Caco-2 (cell line): ENCODE results near the gene PLEKHA6. TPM values are rescaled to one million over a fixed set of nuclear protein-coding genes. Genes with fewer than 3 reads are reported as not detected.

Experiments used
- BruUV-seq: library from RNA; stranded (reverse); fragments of 400-500 nt; replicated peaks from 2 replicates; lab custom pipeline; 2021; lab: Mats Ljungman, UMichigan
- CTCF ChIA-PET: fragments of 300-600 bp; sonication (Branson Sonifier 250); formaldehyde crosslinking; loops from one replicate; lab custom pipeline; 2022; ENCODE audit warnings: antibody characterized with exemption; lab: Charles Lee
- POLR2A ChIA-PET: fragments of 300-600 bp; sonication (Branson Sonifier 250); formaldehyde crosslinking; loops from one replicate; lab custom pipeline; 2022; ENCODE audit warnings: antibody characterized with exemption; lab: Charles Lee
- DNase-seq, 2 experiments: peaks; one replicate each; pipeline versions ENCODE4 v3.0.0 to v3.0.0-alpha.2; 2020 to 2022
- H3K27me3 ChIP-seq: replicated peaks from 2 replicates; pipeline ENCODE4 v1.6.0; 2011; ENCODE audit warnings: low read length; ENCODE audit not compliant: control insufficient read depth, insufficient read depth
- H3K36me3 ChIP-seq: 2 replicates; pipeline ENCODE4 v1.5.1; 2011; ENCODE audit warnings: low read length; ENCODE audit not compliant: control insufficient read depth, insufficient read depth
- H3K4me1 ChIP-seq: fragments of 250-450 bp; sonication (Bioruptor Pico); 2 replicates; pipeline ENCODE4 v1.5.1; 2020; ENCODE audit warnings: mild to moderate bottlenecking
- H3K4me3 ChIP-seq: 2 replicates; pipeline ENCODE4 v1.5.1; 2011; ENCODE audit warnings: low read depth, mild to moderate bottlenecking, control low read depth, low read length
- H3K9me3 ChIP-seq: fragments of 250-450 bp; sonication (Bioruptor Pico); 2 replicates; pipeline ENCODE4 v1.5.1; 2020; ENCODE audit warnings: mild to moderate bottlenecking, moderate library complexity
- H3K27ac Mint-ChIP-seq: one replicate; pipeline ENCODE4 v1.8.0; 2022; ENCODE audit warnings: mixed read lengths; ENCODE audit not compliant: unreplicated experiment
- H3K27me3 Mint-ChIP-seq: one replicate; pipeline ENCODE4 v1.8.0; 2022; ENCODE audit warnings: mixed read lengths; ENCODE audit not compliant: insufficient read depth, unreplicated experiment
- H3K36me3 Mint-ChIP-seq: one replicate; pipeline ENCODE4 v1.8.0; 2022; ENCODE audit warnings: mild to moderate bottlenecking, mixed read lengths; ENCODE audit not compliant: insufficient read depth, unreplicated experiment
- H3K4me1 Mint-ChIP-seq: one replicate; pipeline ENCODE4 v1.8.0; 2022; ENCODE audit warnings: low read depth, mixed read lengths; ENCODE audit not compliant: unreplicated experiment
- H3K4me3 Mint-ChIP-seq: one replicate; pipeline ENCODE4 v1.8.0; 2022; ENCODE audit warnings: mild to moderate bottlenecking, moderate library complexity, mixed read lengths; ENCODE audit not compliant: unreplicated experiment
- H3K9me3 Mint-ChIP-seq: one replicate; pipeline ENCODE4 v1.8.0; 2022; ENCODE audit warnings: mixed read lengths; ENCODE audit not compliant: unreplicated experiment
- intact Hi-C: fragments of 100-400 bp; cut with micrococcal nuclease; formaldehyde crosslinking; loops from one replicate; pipeline ENCODE4 v1.10.0; 2022; ENCODE audit not compliant: unreplicated experiment
- total RNA-seq: library from RNA; stranded (reverse); gene quantifications from 2 replicates; pipeline ENCODE4 v1.2.3, GENCODE V29; 2022
- TF ChIP-seq, protein P1 (sequence below), 2 experiments: fragments of 200-600 bp in 1 of 2; IDR thresholded peaks; 1 replicate in 1 of 2; 2 replicates in 1 of 2; pipeline versions ENCODE4 v1.5.1 to v1.8.0; 2011 to 2022; ENCODE audit warnings: antibody characterized with exemption in 1 of 2, control low read depth in 1 of 2, inconsistent platforms in 1 of 2, low read depth in 1 of 2, low read length in 1 of 2, mild to moderate bottlenecking in 1 of 2, moderate library complexity in 1 of 2; ENCODE audit not compliant: insufficient read depth in 1 of 2, severe bottlenecking in 1 of 2, unreplicated experiment in 1 of 2

The PLEKHA6 gene
- total RNA-seq, 1 experiment from 2014 or later: 18.8 TPM

DNA sequence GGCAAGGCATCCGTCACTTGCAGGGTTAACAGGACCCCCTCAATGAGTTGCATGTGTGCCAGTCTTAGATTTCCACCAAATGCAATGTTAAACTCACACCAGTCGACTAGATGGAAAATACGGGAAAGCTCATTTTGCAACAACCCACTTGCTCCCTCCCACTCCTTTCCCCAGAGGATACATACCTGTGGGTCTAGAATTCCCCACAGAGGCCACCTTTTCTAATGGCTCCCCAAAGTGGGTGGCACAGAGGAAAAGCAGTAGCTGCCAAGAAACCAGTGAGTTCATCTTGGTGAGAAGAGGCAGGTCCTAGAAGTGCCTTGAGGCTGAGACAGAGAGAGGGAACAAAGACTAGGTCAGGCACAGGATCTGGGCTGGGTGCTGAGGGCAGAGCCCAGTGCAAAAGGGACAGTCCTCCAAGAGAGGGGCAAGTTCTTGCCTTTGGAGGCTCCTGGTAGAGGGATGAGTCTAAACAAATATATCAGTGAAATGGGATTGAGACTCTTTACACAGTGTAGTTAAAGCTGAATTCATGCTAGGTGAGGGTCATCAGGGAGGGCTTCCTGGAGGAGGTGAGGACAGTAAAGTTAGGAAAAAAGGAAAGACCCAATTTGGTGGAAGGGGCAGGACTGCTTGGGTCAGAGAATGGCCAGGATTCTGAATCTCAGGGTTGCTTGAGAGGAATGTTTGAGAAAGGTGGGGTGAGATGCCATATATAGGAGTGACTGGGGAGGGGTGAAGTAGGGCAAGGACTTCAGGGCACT is 167.0 kb downstream of the PLEKHA6 start:
- DNase-seq: no peak
- H3K4me1 Mint-ChIP-seq: peaks cover 5% of the 10 kb centered on the region
- H3K27me3 ChIP-seq: no peaks in the 10 kb centered on the region
- H3K4me3 ChIP-seq: no peak overlapping the region
- intact Hi-C loops: no loop called here
- TF ChIP-seq, protein P1, sequence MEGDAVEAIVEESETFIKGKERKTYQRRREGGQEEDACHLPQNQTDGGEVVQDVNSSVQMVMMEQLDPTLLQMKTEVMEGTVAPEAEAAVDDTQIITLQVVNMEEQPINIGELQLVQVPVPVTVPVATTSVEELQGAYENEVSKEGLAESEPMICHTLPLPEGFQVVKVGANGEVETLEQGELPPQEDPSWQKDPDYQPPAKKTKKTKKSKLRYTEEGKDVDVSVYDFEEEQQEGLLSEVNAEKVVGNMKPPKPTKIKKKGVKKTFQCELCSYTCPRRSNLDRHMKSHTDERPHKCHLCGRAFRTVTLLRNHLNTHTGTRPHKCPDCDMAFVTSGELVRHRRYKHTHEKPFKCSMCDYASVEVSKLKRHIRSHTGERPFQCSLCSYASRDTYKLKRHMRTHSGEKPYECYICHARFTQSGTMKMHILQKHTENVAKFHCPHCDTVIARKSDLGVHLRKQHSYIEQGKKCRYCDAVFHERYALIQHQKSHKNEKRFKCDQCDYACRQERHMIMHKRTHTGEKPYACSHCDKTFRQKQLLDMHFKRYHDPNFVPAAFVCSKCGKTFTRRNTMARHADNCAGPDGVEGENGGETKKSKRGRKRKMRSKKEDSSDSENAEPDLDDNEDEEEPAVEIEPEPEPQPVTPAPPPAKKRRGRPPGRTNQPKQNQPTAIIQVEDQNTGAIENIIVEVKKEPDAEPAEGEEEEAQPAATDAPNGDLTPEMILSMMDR (IDR thresholded peaks at IDR 0.05; ENCODE audit: insufficient read depth in 1 of 2, low read depth in 1 of 2, low read length in 1 of 2, severe bottlenecking in 1 of 2, unreplicated experiment in 1 of 2): no peak
- no peaks in the 10 kb centered on the region for H3K36me3 ChIP-seq
- ChIA-PET CTCF (no interaction called here), POLR2A (no interaction called here)
- no peaks in the 10 kb centered on the region for H3K36me3 Mint-ChIP-seq
- H3K27ac Mint-ChIP-seq: no peak overlapping the region
- H3K4me3 Mint-ChIP-seq: no peak overlapping the region
- peaks cover 11% of the 10 kb centered on the region for H3K9me3 Mint-ChIP-seq
- BruUV-seq: no TSS peak
- H3K4me1 ChIP-seq: peaks cover 27% of the 10 kb centered on the region
- H3K27me3 Mint-ChIP-seq: no peaks in the 10 kb centered on the region
- no peaks in the 10 kb centered on the region for H3K9me3 ChIP-seq

DNA sequence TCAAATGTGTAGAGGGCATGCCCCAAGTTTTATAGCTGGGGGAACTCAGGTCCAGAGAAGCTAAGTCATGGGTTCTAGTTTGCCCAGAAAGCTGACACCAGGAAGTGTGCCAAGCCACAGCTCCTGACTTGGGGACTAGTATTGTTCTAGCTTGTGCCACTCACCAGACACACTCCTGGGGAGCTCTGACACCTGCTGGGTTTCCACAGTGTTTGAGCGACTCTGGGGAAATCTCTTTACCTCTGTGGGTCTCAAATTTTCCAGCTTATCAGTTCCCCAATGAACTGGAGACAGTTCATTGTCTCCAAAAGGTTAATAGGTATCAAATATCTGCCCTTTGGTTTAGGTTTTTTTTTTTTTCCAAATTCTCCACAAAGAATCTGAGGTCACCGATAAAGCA is 167.7 kb downstream of the PLEKHA6 start:
- no TSS peak for BruUV-seq
- POLR2A ChIA-PET: no interaction called here
- no peak for DNase-seq
- Mint-ChIP-seq H3K36me3 (no peaks in the 10 kb centered on the region), H3K4me3 (no peak overlapping the region), H3K9me3 (peaks cover 11% of the 10 kb centered on the region), H3K4me1 (peaks cover 5% of the 10 kb centered on the region), H3K27ac (no peak overlapping the region), H3K27me3 (no peaks in the 10 kb centered on the region)
- Histone ChIP-seq H3K27me3 (no peaks in the 10 kb centered on the region), H3K4me3 (no peak overlapping the region), H3K4me1 (peaks cover 27% of the 10 kb centered on the region), H3K9me3 (no peaks in the 10 kb centered on the region), H3K36me3 (no peaks in the 10 kb centered on the region)
- intact Hi-C loops: no loop called here
- CTCF ChIA-PET: interaction anchor here (0.6 kb wide), 1 partner anchor 174 kb away, joined by 4 read pairs; no protein-coding TSS in a partner anchor
- TF ChIP-seq, protein P1 (IDR thresholded peaks at IDR 0.05; ENCODE audit: insufficient read depth in 1 of 2, low read depth in 1 of 2, low read length in 1 of 2, severe bottlenecking in 1 of 2, unreplicated experiment in 1 of 2): no peak

DNA sequence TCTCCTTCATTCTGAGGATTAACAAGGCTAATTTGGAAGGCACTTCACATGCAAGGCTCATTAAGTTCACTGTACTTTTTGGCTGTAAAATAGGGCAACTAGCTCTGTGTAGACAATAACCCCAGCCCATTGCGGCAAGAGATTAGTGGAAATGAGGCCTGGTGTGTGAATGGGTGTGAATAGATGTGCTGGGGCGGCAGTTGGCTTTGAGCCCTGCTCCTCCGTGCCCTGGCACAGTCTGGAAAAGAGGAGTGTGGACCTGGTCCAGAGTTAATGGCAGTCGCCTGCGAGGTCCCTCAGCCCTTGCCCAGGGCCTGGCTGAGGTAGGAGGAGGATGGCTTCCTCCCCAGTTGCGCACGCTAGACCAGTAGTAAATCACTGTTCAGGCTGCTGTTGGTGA is 168.3 kb downstream of the PLEKHA6 start:
- TF ChIP-seq, protein P1 (IDR thresholded peaks at IDR 0.05; ENCODE audit: insufficient read depth in 1 of 2, low read depth in 1 of 2, low read length in 1 of 2, severe bottlenecking in 1 of 2, unreplicated experiment in 1 of 2): no peak
- no TSS peak for BruUV-seq
- no peaks in the 10 kb centered on the region for H3K36me3 Mint-ChIP-seq
- H3K9me3 Mint-ChIP-seq: peaks cover 11% of the 10 kb centered on the region
- H3K4me1 ChIP-seq: peaks cover 27% of the 10 kb centered on the region
- no peak overlapping the region for H3K4me3 ChIP-seq
- H3K4me3 Mint-ChIP-seq: no peak overlapping the region
- H3K9me3 ChIP-seq: no peaks in the 10 kb centered on the region
- peaks cover 5% of the 10 kb centered on the region for H3K4me1 Mint-ChIP-seq
- no peaks in the 10 kb centered on the region for H3K36me3 ChIP-seq
- ChIA-PET CTCF (interaction anchor here (0.6 kb wide), 1 partner anchor 174 kb away, joined by 4 read pairs; no protein-coding TSS in a partner anchor), POLR2A (no interaction called here)
- H3K27ac Mint-ChIP-seq: no peak overlapping the region
- intact Hi-C loops: no loop called here
- no peak for DNase-seq
- H3K27me3 Mint-ChIP-seq: no peaks in the 10 kb centered on the region
- H3K27me3 ChIP-seq: no peaks in the 10 kb centered on the region
